COLO829 (cell line): ENCODE measurements around the gene RNLS.
"Not testable (repeated sequence)": the region's sequence is repeated elsewhere in the genome, so short reads cannot be mapped to it uniquely, and the experiment has no call there.

Source experiments
- DNase-seq: peaks from one replicate; pipeline ENCODE4 v3.0.0; 2012; ENCODE audit warnings: low spot score

Gene RNLS

GRCh38 chr10:88293073-88293472 is 290.0 kb downstream of the RNLS start:
- no peak for DNase-seq

- no peak for DNase-seq
Observed at GRCh38 chr10:88292185-88292514, 291.0 kb downstream of the RNLS start.

- DNase-seq: no peak
Observed at GRCh38 chr10:88291289-88292184, 291.6 kb downstream of the RNLS start.

- DNase-seq: no peak
Observed at GRCh38 chr10:88289342-88289741, 293.8 kb downstream of the RNLS start.

GRCh38 chr10:88288320-88289059 is 294.6 kb downstream of the RNLS start:
- no peak for DNase-seq

- no peak for DNase-seq
Observed at GRCh38 chr10:88286030-88286429, 297.1 kb downstream of the RNLS start.

- DNase-seq: no peak
Observed at GRCh38 chr10:88281592-88282347, 301.3 kb downstream of the RNLS start.

- DNase-seq: no peak
Observed at GRCh38 chr10:88280518-88280917, 302.6 kb downstream of the RNLS start.

- no peak for DNase-seq
Observed at GRCh38 chr10:88278912-88279311, 304.2 kb downstream of the RNLS start.

- not testable (repeated sequence) for DNase-seq
Observed at GRCh38 chr10:88276945-88277344, 306.2 kb downstream of the RNLS start.

GRCh38 chr10:88274286-88274685 is 308.8 kb downstream of the RNLS start:
- DNase-seq: no peak

- DNase-seq: no peak
Observed at GRCh38 chr10:88273567-88273966, 309.6 kb downstream of the RNLS start.

GRCh38 chr10:88271761-88272543 is 311.2 kb downstream of the RNLS start:
- no peak for DNase-seq

GRCh38 chr10:88270871-88271713 is 312.0 kb downstream of the RNLS start:
- DNase-seq: peak; percentile 14

- DNase-seq: no peak
Observed at GRCh38 chr10:88270061-88270808, 312.9 kb downstream of the RNLS start.

GRCh38 chr10:88262591-88263234 is 320.4 kb downstream of the RNLS start:
- no peak for DNase-seq

GRCh38 chr10:88261152-88261551 is 322.0 kb downstream of the RNLS start:
- no peak for DNase-seq

- DNase-seq: no peak
Observed at GRCh38 chr10:88260329-88261051, 322.6 kb downstream of the RNLS start.

GRCh38 chr10:88259381-88259780 is 323.7 kb downstream of the RNLS start:
- no peak for DNase-seq
